ENCODE results near the gene BLOC1S1. TPM values are rescaled to one million over a fixed set of nuclear protein-coding genes. Genes with fewer than 3 reads are reported as not detected.

The BLOC1S1 gene
- total and polyA plus RNA-seq, 12 donors: 180 to 1,005 (median 227) TPM

GRCh38 chr12:55742719-55743405 is 27.0 kb downstream of the BLOC1S1 start, which contains the start of gene GDF11:
Gene GDF11 (plus strand): TSS chr12:55743122. CDS start chr12:55743317, 195 bp downstream.
- H3K4me1 ChIP-seq (replicated peaks in 1 of 2): peaks cover 13 to 19% of the 10 kb centered on the region in 2 donors
- H3K9me3 ChIP-seq (replicated peaks in 1 of 3): no peaks in the 10 kb centered on the region
- peak; percentile 81 to 88 (median 84) for DNase-seq

GRCh38 chr12:55743406-55744339 is 27.8 kb downstream of the BLOC1S1 start:
- intact Hi-C loops (cut with DNase I): loop anchor here (5.0 to 10.0 kb wide), 3 partner anchors 54 to 199 kb away; no protein-coding TSS in a partner anchor
- Histone ChIP-seq H3K4me1 (replicated peaks in 1 of 2) (peaks cover 8 to 15% of the 10 kb centered on the region in 2 donors), H3K27me3 (no peaks in the 10 kb centered on the region), H3K4me3 (peak overlapping the region in 3 of 4 donors; percentile 11 to 48 (median 33)), H3K27ac (peak overlapping the region in 2 of 5 donors; percentile 23 to 88), H3K36me3 (replicated peaks in 1 of 2) (no peaks in the 10 kb centered on the region), H3K9me3 (replicated peaks in 1 of 3) (no peaks in the 10 kb centered on the region)
- peak in 5 of 7 donors; percentile 37 to 67 (median 62) for DNase-seq
- WGBS, 4 donors: 0 to 1% (median 0%) methylated on average over 14 to 73 of the region's 73 CpGs
- TF ChIP-seq CTCF (IDR thresholded peaks at IDR 0.05): no peak
- peak in 1 of 2 donors; percentile 1 for TF ChIP-seq POLR2A (IDR thresholded peaks at IDR 0.05)

More at GRCh38 chr12:55742719-55743405, 27.0 kb downstream of the BLOC1S1 start, which contains the start of gene GDF11:
- Histone ChIP-seq H3K27ac (peak within 1 kb of the TSS in 2 of 5 donors; percentile 44 to 88), H3K27me3 (no peaks in the 10 kb centered on the region), H3K4me3 (peak within 1 kb of the TSS in 3 of 4 donors; percentile 11 to 48 (median 33)), H3K36me3 (replicated peaks in 1 of 2) (no peaks in the 10 kb centered on the region)
- WGBS, 4 donors: 0 to 1% (median 0%) methylated on average over 15 to 46 of the region's 53 CpGs
- no peak for TF ChIP-seq CTCF (IDR thresholded peaks at IDR 0.05)
- peak; percentile 58 to 78 for TF ChIP-seq POLR2A (IDR thresholded peaks at IDR 0.05)
- intact Hi-C loops (cut with DNase I): loop anchor here (5.0 to 10.0 kb wide), 3 partner anchors 54 to 199 kb away; no protein-coding TSS in a partner anchor

DNA sequence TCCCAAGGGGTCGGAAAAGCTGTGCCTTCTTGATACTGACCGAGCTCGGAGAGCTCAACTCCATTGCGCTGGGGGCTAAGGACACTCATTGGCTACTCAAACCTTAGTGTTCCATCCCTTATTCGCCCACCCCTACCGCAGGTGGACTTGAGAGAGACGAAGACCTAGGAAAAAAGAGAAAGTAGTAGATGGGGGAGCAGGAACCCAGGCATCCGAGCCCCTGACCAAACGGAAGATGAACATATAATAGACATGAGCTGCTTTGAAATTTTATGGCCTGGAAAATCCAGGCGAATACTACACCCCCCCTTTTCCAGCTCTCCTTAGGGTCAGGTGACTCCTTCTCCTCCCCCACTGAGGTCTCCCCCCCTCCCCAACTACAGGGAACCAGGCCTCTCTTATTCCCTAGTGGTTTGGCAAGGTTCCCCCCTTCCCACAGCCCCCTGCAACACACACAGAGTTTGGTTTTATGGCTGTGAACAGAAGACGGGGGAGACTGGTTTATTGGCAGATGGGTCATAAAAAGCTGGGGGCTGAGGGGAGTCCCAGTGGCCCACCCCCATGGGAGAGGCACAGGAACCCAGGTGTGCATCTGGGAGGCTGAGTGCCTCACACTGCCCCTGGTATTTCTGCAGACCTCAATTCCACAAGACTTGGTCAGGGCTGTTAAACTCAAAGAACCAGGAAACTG is 28.6 kb downstream of the BLOC1S1 start:
- intact Hi-C loops (cut with DNase I): loop anchor here (5.0 to 10.0 kb wide), 3 partner anchors 53 to 198 kb away; no protein-coding TSS in a partner anchor
- TF ChIP-seq POLR2A (IDR thresholded peaks at IDR 0.05) (no peak), CTCF (IDR thresholded peaks at IDR 0.05) (no peak)
- Histone ChIP-seq H3K27ac (peak overlapping the region in 2 of 5 donors; percentile 47 to 88), H3K4me3 (peak overlapping the region in 1 of 4 donors; percentile 48), H3K9me3 (replicated peaks in 1 of 3) (no peaks in the 10 kb centered on the region), H3K36me3 (replicated peaks in 1 of 2) (no peaks in the 10 kb centered on the region), H3K4me1 (replicated peaks in 1 of 2) (peaks cover 8 to 15% of the 10 kb centered on the region in 2 donors), H3K27me3 (no peaks in the 10 kb centered on the region)
- WGBS, 4 donors: 22 to 29% (median 25%) methylated on average over 10 to 11 of the region's 11 CpGs
- DNase-seq: peak in 1 of 7 donors; percentile 49
